GM12892 (cell line): ENCODE measurements around the gene FOXL2NB.

Experiments
- POLR2A ChIP-seq: IDR thresholded peaks from 2 replicates; pipeline ENCODE4 v1.6.1; 2011; ENCODE audit warnings: low read depth, low read length, control low read depth
- TAF1 ChIP-seq: IDR thresholded peaks from 2 replicates; pipeline ENCODE4 v1.6.1; 2011; ENCODE audit warnings: low read depth, mild to moderate bottlenecking, control low read depth, low read length, borderline replicate concordance

- TF ChIP-seq POLR2A = no peak
- no peak for TF ChIP-seq TAF1
Observed at GRCh38 chr3:138960417-138960852, 13.4 kb downstream of the FOXL2NB start.
